Type B pancreatic cell (in vitro differentiated cells): ENCODE measurements around the gene C4orf51. TPM values are rescaled to one million over a fixed set of nuclear protein-coding genes. Genes with fewer than 3 reads are reported as not detected.

ENCODE experiments used
- DNase-seq: peaks from one replicate; pipeline ENCODE4 v3.0.0; 2021; ENCODE audit warnings: mixed read lengths; ENCODE audit not compliant: unreplicated experiment; ENCODE audit errors: extremely low spot score
- H3K27ac Mint-ChIP-seq: 2 replicates; pipeline ENCODE4 v1.8.0; 2021; ENCODE audit warnings: mild to moderate bottlenecking, mixed read lengths
- H3K27me3 Mint-ChIP-seq: 2 replicates; pipeline ENCODE4 v1.8.0; 2021; ENCODE audit warnings: mixed read lengths
- H3K36me3 Mint-ChIP-seq: 2 replicates; pipeline ENCODE4 v1.8.0; 2021; ENCODE audit warnings: mixed read lengths
- H3K4me1 Mint-ChIP-seq: one replicate; pipeline ENCODE4 v1.8.0; 2021; ENCODE audit warnings: mixed read lengths; ENCODE audit not compliant: unreplicated experiment
- H3K4me3 Mint-ChIP-seq: 2 replicates; pipeline ENCODE4 v1.8.0; 2021; ENCODE audit warnings: mild to moderate bottlenecking, mixed read lengths
- H3K9me3 Mint-ChIP-seq: 2 replicates; pipeline ENCODE4 v1.8.0; 2021; ENCODE audit warnings: mixed read lengths
- CTCF ChIP-seq: fragments of 200-600 bp; sonication (generic); conservative IDR thresholded peaks from 2 replicates; pipeline ENCODE4 v1.5.0; 2021; ENCODE audit warnings: antibody characterized with exemption, mild to moderate bottlenecking
- total RNA-seq: library from RNA; stranded (reverse); gene quantifications from 2 replicates; pipeline ENCODE4 v1.2.1, GENCODE V29; 2021; ENCODE audit warnings: low replicate concordance

C4orf51 gene
- total RNA-seq, 1 donor from 2014 or later = not detected

DNA sequence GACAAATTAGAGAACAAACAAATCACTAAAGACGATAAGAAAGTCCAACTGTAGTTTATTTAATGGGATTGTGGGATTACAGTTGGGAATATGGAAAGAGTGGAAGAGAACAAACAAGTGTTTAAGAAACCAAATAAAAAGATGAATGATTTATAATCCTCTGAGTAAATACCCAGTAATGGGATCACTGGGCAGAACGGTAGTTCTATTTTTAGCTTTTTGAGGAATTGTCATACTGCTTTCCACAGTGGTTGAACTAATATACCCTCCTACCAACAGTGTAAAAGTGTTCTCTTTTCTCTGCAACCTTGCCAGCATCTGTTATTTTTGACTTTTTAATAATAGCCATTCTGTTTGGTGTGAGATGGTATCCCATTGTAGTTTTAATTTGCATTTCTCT is 15.0 kb downstream of the C4orf51 start:
- H3K36me3 Mint-ChIP-seq = peaks cover 4% of the 10 kb centered on the region
- no peaks in the 10 kb centered on the region for H3K27me3 Mint-ChIP-seq
- no peak for DNase-seq
- no peak overlapping the region for H3K27ac Mint-ChIP-seq
- no peaks in the 10 kb centered on the region for H3K4me1 Mint-ChIP-seq
- TF ChIP-seq CTCF = no peak
- peaks cover 4% of the 10 kb centered on the region for H3K9me3 Mint-ChIP-seq
- no peak overlapping the region for H3K4me3 Mint-ChIP-seq

GRCh38 chr4:145697332-145697731 is 17.4 kb downstream of the C4orf51 start:
- Mint-ChIP-seq H3K9me3 (peaks cover 4% of the 10 kb centered on the region), H3K27me3 (no peaks in the 10 kb centered on the region), H3K4me1 (no peaks in the 10 kb centered on the region), H3K36me3 (peaks cover 4% of the 10 kb centered on the region), H3K27ac (no peak overlapping the region), H3K4me3 (no peak overlapping the region)
- TF ChIP-seq CTCF = no peak
- no peak for DNase-seq

DNA sequence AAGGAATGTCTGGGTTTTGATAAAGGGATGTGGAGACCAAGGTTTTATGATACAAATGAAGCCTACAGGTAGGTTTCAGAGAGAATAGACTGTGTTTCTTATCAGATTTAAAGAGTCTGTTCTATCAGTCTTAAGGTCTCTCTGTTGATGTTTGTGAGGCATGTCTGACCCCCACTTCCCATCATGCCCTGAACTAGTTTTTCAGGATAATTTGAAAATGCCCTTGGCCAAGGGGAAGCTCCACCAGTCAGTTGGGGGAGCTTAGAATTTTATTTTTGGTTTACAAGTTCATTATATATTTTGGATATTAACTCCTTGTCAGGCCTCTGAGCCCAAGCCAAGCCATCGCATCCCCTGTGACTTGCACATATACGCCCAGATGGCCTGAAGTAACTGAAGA is 18.6 kb downstream of the C4orf51 start:
- Mint-ChIP-seq H3K4me3 (no peak overlapping the region), H3K36me3 (peaks cover 4% of the 10 kb centered on the region), H3K27ac (peak overlapping the region; percentile 31), H3K4me1 (peaks cover 3% of the 10 kb centered on the region), H3K27me3 (no peaks in the 10 kb centered on the region), H3K9me3 (peaks cover 4% of the 10 kb centered on the region)
- DNase-seq = no peak
- no peak for TF ChIP-seq CTCF

DNA sequence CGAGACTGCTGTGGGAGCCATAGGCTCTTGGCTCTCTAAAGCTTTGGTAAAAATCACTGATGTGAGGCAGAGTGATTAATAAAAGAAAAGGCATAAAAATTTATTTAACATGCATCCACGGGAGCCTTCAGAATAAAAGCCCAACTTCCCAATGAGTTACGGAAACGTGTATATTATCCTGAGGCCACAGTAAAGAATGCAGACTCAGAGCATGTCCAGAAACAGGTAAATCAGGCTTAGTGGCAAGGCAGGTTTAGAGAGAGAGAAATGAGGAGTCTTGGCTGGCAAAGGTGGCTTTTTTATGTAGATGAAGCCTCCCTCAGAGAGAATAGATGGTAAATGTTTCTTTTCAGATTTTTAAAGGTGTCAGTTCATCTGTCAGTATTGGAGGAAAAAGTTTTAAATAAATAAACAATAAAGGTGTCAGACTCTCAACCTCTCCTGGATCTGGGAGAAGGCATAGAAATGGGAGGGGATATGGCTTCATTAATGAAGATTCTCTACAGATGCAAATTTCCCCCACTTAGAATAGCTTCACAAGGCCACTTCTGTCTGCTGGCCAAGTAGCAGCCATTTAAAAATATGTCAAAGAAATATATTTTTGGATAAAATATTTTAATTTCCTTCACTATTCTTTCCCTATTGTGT is 24.0 kb downstream of the C4orf51 start:
- no peak for TF ChIP-seq CTCF
- Mint-ChIP-seq H3K9me3 (no peaks in the 10 kb centered on the region), H3K36me3 (no peaks in the 10 kb centered on the region), H3K4me3 (peak overlapping the region; percentile 71), H3K4me1 (peaks cover 11% of the 10 kb centered on the region), H3K27me3 (peaks cover 3% of the 10 kb centered on the region), H3K27ac (peak overlapping the region; percentile 93)
- no peak for DNase-seq

GRCh38 chr4:145709336-145709735 is 29.4 kb downstream of the C4orf51 start:
- peaks cover 9% of the 10 kb centered on the region for H3K9me3 Mint-ChIP-seq
- no peak for DNase-seq
- H3K4me3 Mint-ChIP-seq = peak overlapping the region; percentile 17
- H3K4me1 Mint-ChIP-seq = peaks cover 9% of the 10 kb centered on the region
- peak overlapping the region; percentile 26 for H3K27ac Mint-ChIP-seq
- no peaks in the 10 kb centered on the region for H3K36me3 Mint-ChIP-seq
- no peak for TF ChIP-seq CTCF
- no peaks in the 10 kb centered on the region for H3K27me3 Mint-ChIP-seq
